ENCODE results near the gene STX4.

Gene STX4

GRCh38 chr16:31085411-31085810, 52.1 kb downstream of the STX4 start:
- no peak for DNase-seq

- no peak for DNase-seq
These were observed 52.7 kb downstream of the STX4 start for GRCh38 chr16:31085873-31086628.

GRCh38 chr16:31086629-31086906, 53.2 kb downstream of the STX4 start:
- no peak for DNase-seq

- no peak for DNase-seq
These were observed 54.1 kb downstream of the STX4 start for GRCh38 chr16:31087481-31087880.

GRCh38 chr16:31087971-31088370, 54.6 kb downstream of the STX4 start:
- DNase-seq, result no peak

GRCh38 chr16:31088459-31089183, 55.3 kb downstream of the STX4 start, which contains the start of gene PRSS53:
Gene PRSS53, minus strand, starts transcription at chr16:31088943. Its CDS starts 134 bp downstream, at chr16:31088809.
- DNase-seq, result no peak

GRCh38 chr16:31089199-31089598, 55.8 kb downstream of the STX4 start:
- DNase-seq, result no peak

Data from activated CD4-positive, alpha-beta T cell treated with anti-CD3 and anti-CD28 coated beads, Interleukin-2, amount 50 U/mL, for 48 hours (primary cell).